ENCODE data around the gene MBOAT2.
A peak's percentile ranks its signal among the peaks of the same experiment; 100 is the strongest.

Gene MBOAT2

DNA sequence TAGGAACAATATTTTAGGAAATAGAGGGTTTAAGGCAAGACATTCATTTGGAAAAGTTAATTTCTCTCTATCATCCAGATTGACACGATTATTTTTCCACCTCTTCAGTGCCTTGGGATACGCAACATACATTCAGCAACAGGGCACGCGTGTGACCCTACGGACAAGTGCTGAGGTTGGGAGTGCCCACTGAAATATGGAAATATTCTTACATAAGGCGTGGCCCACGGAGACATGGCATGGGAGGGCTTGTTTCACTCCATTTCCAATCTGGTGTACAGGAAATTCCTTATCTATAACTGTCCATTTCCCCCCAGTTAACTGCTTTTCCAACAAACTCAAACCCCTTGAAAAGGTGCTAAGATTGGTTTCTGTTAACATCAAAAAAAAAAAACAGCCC lies 145.2 kb downstream of the MBOAT2 start:
- no peak for DNase-seq (ENCODE audit: low read depth)

DNA sequence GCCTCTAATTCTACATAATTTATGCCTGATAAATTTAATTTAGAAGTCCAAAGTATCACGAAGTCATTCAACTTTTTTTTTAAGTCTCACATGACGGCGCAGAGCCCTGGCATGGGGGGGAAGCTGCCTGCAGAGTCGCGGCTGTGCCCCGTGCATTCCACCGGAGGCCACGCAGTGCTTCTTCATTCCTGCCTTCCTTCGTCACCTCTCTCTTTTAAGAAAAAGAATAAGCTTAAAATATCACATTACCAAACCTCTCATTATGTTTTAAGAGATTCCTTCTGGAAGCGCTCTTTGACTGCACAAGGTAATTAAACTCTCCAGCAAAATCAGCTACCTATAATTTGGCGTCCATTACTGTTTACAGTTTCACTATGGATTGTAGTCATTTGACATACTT lies 145.8 kb downstream of the MBOAT2 start:
- DNase-seq (ENCODE audit: low read depth): no peak

DNA sequence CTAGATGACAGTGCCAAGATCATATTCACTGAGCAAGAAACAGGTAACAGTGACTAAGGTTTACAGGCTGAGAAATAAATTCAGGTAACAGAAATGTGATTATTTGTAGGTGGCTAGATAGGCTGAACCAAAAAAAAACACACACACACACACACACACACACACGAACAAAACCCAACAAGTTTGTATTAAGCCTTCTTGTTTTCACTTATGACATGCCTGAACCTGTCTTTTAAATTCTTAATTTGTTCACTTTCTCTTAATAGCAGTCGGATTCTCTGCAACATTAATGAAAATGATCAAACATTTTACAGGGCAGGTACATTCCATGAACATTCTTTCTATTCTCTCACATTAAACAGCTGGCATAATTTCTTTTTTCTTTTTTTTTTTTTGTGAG lies 147.3 kb downstream of the MBOAT2 start:
- DNase-seq (ENCODE audit: low read depth): no peak

DNA sequence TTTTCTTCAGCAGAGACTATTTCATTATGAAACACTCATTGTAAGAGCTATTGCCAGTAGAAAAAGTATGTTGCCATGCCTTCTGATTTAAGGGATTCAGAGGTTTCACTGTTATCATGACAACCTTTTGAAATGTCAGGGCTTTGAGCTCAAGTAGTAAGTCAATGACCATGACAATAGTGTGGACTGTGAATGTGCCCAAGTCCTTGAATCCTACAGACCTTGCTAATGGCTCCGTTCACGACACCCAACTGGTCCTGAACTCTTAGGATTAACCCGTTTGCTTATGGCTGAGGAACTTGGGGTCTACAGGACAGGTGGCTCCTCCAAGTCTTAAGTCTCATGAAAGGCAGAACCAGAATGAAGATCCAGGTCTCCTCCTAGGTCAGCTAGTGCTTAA lies 148.5 kb downstream of the MBOAT2 start:
- DNase-seq (ENCODE audit: low read depth): no peak

DNA sequence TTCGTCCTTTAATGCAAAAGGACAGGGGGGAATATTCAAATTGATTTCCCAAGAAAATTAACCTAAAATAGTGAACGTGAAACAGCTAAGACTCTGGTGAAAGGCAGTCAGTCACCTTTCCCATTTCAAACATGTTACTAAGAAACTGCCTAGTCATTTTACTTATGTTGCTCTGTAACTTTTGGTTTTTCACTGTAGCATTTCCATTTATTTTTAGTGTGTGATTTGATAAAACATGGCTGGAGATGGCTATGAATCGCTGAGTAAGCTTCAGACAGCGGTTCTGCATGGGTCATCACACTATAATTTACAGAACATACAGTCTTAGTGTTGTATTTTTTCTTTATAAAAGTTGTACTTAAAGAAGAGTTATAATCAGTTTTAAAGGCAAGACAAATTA lies 150.1 kb downstream of the MBOAT2 start:
- DNase-seq (ENCODE audit: low read depth): no peak

DNA sequence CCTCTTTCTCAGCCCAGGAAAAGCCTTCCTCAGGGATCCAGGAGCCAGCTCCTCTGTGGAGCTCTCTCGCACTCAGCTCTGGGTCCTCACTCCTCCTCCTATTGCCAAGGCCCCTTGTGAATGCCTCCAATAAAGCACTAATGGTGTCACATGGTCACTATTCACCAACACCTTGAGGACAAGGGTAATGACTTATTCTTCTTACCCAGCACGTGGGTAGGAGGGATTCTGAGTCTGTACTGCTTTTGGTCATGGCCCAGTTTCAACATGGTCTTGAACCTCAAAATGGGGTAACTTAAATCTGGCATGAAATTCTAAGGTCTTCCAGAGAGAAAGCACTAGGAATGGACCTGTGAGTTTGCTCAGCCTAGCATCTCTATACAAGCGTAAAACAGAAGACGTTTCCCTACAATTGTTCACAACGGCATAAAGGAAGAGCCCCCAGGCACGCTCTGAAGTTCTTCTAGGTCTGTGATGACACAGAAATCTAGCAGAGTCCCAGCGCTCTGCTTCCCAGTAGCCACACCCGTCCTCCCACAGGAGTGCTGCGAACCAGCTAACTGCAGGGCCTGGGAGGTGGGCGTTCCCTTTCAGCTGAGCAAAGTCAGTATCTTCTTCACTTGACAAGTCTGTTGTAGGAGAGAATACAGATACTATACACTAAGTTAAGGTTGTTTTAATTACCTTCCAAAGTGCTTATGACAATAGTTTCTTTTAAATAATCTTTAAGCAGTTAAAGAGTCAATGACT lies 151.5 kb downstream of the MBOAT2 start:
- DNase-seq (ENCODE audit: low read depth): no peak

DNA sequence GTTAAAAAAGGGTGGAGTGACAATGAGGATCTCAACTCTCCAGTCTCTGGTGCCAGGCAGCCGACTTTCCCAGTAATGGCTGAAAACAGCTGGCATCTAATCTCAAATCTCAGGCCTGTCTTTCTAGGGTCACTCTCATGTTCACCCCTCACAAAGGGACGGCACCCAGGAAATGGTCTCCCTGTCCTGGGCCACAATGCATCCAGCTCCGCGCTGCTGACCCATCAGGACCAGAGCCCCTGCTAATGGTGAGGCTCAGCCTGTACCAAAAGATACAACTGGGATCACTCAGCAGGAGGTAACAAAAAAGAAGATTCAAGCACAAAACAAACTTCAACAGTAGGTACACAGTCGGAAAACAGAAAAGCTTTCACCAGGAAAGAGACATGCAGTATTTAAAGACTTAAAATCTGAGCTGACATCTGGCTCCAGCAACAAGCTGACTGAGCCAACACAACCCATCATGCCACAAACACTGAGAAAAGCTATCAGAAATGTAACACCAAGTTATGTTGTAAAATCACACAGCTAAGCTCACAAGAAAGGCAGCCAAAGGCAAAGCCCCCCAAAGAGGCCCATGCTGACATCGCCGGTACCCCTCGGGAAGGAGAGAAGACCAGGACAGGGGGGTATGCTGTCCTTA lies 152.5 kb downstream of the MBOAT2 start:
- no peak for DNase-seq (ENCODE audit: low read depth)

DNA sequence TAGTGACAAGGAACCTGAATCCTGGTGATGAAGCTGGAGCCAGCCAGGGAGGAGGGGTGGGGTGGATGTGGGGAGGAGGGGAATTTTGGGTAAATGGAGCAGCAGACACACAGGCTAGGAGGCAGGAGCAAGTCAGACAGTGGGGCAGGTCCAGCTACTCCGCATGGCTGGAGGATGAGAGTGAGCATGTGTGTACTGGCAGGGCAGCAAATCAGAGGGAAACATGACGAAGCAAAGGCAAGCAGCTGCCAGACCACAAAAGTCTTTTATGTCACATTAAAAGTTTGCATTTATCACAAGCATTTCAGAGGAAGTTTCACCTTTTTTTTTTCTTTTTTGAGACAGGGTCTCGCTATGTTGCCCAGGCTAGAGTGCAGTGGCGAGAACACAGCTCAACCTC lies 154.2 kb downstream of the MBOAT2 start:
- no peak for DNase-seq (ENCODE audit: low read depth)

DNA sequence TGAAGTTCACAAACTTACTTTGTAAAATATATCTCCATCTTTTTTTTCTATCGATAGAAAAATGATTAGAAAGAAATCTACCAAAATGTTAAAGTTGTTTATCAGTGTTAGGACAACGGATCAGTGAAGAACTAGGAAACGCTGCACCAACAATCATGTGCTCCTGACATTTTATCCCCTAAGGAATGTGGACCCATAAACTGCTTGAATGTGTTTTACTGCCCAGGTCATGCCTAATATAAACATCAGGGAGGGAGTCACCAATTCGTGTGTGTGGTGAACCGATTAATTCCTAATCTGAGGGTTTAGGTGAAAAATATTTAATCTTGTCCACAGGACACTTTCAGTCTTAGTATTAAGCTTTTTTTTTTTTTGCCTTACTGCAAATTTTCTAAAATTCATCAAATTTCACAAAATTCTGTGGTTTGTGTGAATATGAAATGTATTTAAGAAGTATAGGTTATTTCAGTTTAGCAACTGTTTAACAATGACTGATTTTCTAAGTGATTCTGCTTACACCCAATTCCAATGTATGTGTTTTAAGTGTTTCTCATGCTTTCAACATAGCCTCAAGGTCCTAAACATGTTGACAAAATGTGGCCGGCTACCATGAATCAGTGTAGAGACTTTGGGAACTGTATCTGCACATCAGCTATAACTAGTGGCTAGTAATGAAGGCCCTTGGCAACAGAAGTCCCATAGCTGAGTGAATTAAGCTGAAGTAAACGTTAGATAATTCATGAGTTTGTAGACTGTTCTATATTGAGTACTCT lies 155.0 kb downstream of the MBOAT2 start:
- no peak for DNase-seq (ENCODE audit: low read depth)

DNA sequence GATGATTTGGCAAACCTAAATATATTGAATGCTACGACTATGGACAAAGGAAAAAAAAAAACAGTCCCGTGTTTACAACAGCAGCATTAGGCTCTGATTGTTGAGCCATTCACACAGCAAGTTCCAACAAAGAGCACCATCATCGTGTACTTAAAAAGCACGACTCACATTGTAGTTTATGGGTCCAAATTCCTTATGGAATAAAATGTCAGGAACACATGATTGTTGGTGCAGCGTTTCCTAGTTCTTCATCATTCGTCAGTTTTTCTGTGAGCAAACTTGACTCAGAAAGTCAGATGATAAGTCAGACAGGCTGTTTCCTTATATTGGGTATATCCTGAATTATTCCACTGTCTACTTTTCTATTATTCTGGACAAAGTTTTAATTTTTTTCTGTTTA lies 156.1 kb downstream of the MBOAT2 start:
- DNase-seq (ENCODE audit: low read depth): no peak

DNA sequence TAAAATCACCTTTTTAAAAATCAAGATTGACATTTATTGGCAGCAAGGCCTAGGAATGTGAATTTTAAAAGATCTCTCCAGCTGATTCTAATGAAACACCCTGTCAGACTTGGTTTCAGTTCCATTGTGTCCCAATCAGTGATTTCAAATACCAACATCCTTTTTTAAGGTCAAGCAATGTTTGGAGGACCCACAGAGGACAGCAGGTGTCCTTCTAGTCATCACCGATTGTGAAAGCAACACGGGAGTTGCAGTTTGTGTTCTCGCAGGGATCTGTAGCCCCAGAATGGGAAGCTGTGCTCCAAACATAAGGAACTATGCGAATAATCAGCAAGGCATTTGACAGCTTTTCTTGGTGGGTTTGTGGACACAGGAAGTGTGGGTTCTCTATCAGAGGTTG lies 161.6 kb downstream of the MBOAT2 start:
- DNase-seq (ENCODE audit: low read depth): no peak

DNA sequence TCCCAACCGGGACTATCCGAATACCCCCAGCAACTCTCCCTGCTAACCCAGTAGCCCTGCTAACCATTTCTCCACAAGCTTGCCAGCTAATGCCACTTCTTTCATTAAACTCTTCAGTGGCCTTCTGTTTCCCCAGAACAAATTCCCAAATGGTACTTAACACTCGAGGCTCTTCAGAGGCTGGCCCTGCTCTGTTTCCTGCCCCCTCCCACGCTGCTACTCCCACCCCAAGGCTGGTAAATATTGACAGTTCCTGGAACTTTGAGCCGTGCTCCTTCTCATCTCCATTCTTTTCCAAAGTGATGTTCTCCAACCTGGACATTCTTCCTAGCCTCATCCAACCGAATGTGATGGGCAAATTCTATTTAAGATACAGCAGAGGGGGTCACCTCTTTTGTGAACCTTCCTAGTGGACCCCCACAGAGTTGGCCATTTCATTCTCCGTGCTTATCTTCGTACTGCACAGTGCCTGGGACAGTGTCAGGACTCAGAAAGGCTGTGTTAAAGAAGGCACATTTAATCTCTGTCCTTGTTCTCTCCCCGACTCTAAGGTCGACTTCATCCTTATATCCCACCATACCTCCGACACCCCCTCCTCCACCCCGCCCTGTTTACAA lies 162.9 kb downstream of the MBOAT2 start:
- no peak for DNase-seq (ENCODE audit: low read depth)

DNA sequence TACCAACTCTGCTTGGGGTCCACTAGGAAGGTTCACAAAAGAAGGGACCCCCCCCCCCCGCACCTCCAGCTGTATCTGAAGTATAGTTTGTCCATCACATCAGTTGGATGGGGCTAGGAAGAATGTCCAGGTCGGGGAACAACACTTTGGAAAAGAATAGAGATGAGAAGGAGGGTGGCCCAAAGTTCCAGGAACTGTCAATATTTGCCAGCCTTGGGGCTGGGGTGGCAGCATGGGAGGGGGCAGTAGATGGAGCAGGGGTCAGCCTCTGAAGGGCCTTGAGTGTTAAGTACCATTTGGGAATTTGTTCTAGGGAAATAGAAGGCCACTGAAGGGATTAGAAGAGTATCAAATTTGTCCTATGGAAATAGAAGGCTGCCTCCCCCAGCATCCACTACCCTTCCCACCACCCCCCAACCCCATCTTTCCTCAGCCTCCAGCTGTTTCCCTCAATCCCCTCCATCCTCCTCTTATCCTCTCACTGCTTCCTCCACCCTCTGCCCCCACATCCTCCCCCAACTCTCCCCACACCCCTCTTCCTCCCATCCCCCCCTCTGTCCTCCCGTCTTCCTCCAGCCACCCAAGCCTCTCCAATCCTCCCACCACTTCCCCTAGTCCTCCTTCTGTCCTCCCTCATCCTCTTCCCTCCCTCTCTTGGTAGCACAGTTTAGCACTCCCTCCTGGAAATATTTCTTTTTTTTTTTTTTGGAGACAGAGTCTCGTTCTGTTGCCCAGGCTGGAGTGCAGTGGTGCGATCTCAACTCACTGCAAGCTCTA lies 164.1 kb downstream of the MBOAT2 start:
- DNase-seq (ENCODE audit: low read depth): no peak

DNA sequence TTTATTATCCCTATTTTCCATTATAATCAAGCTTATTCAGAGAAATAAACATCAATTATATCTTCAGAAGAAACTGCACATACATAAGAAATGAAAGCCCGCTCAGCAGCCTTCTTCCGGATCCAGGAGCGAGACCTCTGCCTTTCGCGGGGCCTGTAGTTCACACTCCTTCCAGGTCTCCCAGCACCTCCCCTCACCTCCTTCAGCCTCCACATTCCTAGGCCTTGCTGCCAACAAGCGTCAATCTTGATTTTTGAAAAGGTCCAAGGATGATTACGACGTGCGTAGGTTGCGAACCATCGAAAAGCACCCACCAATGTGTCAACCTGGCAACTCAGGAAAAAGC lies 165.7 kb downstream of the MBOAT2 start:
- no peak for DNase-seq (ENCODE audit: low read depth)

DNA sequence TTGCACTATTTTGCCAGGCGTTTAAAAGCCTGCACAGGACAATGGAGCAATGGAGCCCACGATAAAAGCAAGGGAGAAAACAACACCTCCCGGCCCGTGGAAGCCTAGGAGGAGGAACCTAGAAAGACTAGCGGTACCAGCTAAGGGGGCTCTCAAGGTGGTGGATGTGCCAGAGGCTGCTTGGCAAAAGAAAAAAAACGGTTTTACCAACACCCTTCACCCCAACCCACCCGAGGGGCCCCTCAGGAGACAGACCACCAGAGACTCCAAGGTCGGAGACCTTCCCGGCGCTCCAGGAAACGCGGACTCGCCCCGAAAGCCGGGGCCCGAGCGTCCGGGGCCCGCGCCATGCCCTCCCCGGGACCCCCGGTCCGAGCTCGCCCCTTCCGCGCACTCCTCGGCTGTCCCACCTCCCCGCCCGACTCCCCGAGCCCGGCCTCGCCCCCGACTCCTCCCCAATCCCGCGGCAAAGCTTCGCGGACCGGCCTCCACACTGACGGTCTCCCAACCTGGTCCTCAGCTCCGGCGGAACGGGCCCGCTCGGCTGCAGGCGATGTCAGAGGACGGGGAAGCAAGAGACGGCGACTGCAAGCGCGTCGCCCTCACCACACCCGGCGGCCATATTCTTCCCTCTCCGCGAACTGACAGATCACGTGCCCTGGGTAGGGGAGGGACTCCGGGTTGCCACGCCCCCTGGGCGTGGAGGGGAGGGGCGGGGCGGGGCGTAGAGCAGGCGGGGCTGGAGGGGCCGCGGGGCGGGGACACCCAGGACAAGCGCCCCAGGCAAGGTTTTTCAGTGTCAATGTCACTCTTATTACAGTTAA lies 166.3 kb downstream of the MBOAT2 start, which contains the start of gene KIDINS220:
KIDINS220 (minus strand) TSS at position 643 of the 824 bp plus-strand sequence. CDS start 10,520 bp downstream, outside the sequence.
- peak; percentile 72 for DNase-seq (ENCODE audit: low read depth)

DNA sequence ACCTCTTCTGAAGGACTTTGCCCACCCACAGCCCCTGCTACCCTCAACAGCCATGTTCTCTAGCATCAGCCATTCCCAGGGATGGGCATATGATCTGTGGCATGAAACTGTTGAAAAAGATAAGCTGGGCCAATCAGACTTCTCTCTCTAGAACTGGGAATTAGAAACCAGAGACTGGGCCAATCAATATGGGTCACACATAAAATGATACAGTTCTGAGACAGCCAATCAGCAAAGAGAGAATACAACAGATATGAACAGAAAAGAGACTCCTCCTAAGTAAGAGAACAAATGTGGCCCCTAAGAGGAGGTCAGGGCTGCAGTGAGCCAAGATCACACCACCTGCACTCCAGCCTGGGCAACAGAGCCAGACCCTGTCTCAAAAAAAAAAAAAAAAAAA lies 168.2 kb downstream of the MBOAT2 start:
- no peak for DNase-seq (ENCODE audit: low read depth)

DNA sequence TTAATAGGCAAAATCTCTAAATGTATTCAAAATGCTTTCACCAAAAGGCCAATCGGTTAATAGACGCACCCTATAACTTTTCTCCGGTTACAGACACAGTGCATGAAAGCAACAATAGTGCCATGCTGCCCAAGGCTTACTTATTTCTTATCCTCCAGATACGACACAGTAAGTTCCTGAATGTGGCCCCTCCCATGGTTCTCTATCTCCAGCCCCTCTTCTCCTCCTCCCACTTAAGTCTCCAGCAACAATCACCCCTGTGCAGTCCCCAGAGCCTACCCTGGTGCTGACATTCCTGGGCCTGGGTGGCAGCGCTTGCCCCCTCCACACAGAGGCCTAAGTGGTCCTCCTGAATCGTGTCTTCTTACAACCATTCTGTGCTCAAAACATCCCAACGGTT lies 169.6 kb downstream of the MBOAT2 start:
- DNase-seq (ENCODE audit: low read depth): no peak

DNA sequence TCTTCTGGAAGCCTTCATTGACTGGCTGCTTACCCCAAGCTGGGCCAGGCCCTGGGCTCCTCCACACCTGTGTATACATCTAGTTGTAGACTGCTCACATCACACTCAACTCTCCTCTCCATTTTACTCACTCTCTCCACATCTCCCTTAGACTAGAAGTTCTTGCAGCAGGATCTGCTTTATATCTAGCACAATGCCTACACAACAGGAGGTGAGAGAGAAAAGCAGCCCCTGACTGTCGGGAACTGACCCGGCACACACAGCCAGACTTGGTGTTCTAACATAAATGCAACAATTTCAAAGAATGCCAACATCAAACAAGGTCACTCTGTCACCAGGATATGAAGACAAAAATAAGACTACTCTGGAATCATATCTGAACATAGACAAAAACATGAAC lies 172.0 kb downstream of the MBOAT2 start:
- no peak for DNase-seq (ENCODE audit: low read depth)

DNA sequence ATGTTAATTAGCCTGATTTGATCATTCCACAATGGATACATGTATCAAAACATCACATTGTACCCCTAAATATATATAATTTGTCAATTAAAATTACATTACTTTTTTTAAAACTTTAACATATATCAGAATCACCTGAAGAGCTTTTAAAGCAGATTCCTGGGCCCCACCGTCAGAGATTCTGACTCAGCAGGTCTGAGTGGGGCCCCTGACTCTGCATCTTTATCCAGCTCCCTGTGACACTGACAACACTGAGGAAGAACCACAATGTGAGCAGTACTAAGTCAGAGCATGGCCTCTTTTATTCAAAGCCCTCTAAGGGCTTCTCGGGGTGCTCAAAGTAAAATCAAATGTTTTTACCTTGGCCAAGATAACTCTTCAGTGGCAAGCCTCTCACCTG lies 175.8 kb downstream of the MBOAT2 start:
- DNase-seq (ENCODE audit: low read depth): no peak

DNA sequence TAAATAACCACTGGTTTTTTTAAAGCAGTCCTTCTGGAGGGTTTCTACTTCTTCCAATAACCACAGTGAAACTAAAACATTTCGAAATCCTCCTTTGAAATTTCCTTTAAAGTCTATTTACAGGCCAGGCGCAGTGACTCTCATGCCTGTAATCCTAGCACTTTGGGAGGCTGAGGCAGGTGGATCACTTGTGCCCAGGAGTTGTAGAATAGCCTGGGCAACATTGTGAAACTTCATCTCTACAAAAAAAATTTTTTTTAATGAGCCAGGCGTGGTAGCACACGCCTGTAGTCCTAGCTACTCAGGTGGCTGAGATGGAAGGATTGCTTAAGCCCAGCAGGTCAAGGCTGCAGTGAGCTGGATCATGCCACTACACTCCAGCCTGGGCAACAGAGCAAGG lies 181.3 kb downstream of the MBOAT2 start:
- DNase-seq (ENCODE audit: low read depth): no peak

All from activated gamma-delta T cell treated with anti-CD3 and anti-CD28 coated beads, Interleukin-2, amount 50 U/mL, for 16 hours (primary cell).